GM23338 (cell line): ENCODE measurements around the gene SLC24A1.

ENCODE experiments used
- CREB1 ChIP-seq: fragments of 250-450 bp; sonication (Bioruptor Pico); IDR thresholded peaks from 2 replicates; pipeline ENCODE4 v1.5.0; 2020; ENCODE audit warnings: low read depth, mild to moderate bottlenecking, moderate library complexity
- CTCF ChIP-seq, 2 experiments: fragments of 200-600 bp in 1 of 2; sonication (generic) in 1 of 2; conservative IDR thresholded peaks; 2 replicates each; pipeline versions ENCODE4 v1.5.1 to v1.6.1; 2016 to 2017; ENCODE audit warnings: antibody characterized with exemption in 2 of 2, low read depth in 2 of 2, mild to moderate bottlenecking in 2 of 2, moderate library complexity in 1 of 2
- EZH2 ChIP-seq: fragments of 200-600 bp; sonication (generic); IDR thresholded peaks from one replicate; pipeline ENCODE4 v1.8.0; 2017; ENCODE audit warnings: antibody characterized with exemption, mild to moderate bottlenecking, low read depth; ENCODE audit not compliant: unreplicated experiment
- EZH2phosphoT487 ChIP-seq: fragments of 200-600 bp; sonication (generic); IDR thresholded peaks from one replicate; pipeline ENCODE4 v1.8.1; 2018; ENCODE audit warnings: antibody characterized with exemption; ENCODE audit not compliant: unreplicated experiment

DNA sequence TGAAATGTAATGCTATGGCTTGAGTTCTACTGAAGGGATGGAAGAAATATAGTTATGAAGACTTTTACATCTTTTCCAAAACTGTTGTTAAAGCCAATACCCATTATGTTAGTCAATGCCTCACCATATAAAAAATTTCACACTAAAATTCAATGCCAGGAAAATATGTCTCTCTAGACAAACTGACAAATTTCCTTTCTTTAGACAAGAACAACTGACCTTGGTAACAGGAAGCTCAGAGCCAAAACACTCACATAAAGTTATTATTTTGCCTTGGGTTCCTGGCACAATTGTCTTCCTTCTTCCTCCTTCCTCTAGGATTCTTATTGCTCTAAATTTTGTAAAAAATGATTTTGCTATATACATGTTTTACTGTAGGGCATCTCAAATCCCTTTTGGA lies 37.5 kb upstream of the SLC24A1 start:
- TF ChIP-seq CREB1 (CRISPR knock-in tag) (no peak), CTCF (conservative IDR thresholded peaks at IDR 0.05; ENCODE audit: low read depth in 2 of 2) (no peak), EZH2phosphoT487 (no peak), EZH2 (no peak)
